K562 (cell line): ENCODE results near the gene SON. TPM values are rescaled to one million over a fixed set of nuclear protein-coding genes. Genes with fewer than 3 reads are reported as not detected.
"Not testable (repeated sequence)": the region's sequence is repeated elsewhere in the genome, so short reads cannot be mapped to it uniquely, and the experiment has no call there.

ENCODE experiments used
- ATAC-seq: fragments of 200-7000 bp; cut with Tn5 transposase; 3 replicates; pipeline ENCODE4 v1.9.1; 2020; ENCODE audit warnings: moderate library complexity
- BruUV-seq: library from RNA; stranded (reverse); fragments of 400-500 nt; replicated peaks from 2 replicates; lab custom pipeline; 2021; lab: Mats Ljungman, UMichigan
- CTCF ChIA-PET: fragments of 300-600 bp; formaldehyde crosslinking; extraction: SDS; loops from one replicate; lab custom pipeline; 2021; ENCODE audit warnings: low intra/inter-chr PET ratio; lab: Yijun Ruan, JAX
- POLR2A ChIA-PET: fragments of 300-600, 350-650 bp; sonication (Branson Sonifier 250); formaldehyde crosslinking; extraction: SDS; loops from one replicate; lab custom pipeline; 2021; ENCODE audit warnings: antibody characterized with exemption, inconsistent platforms; lab: Yijun Ruan, JAX
- DNase-seq, 4 experiments: peaks; one replicate each; pipeline versions ENCODE4 v3.0.0 to v3.0.0-alpha.2; 2011 to 2018; ENCODE audit warnings: low spot score in 3 of 4, mixed read lengths in 3 of 4; ENCODE audit errors: extremely low read depth in 1 of 4
- FAIRE-seq: peaks from 2 replicates; lab custom pipeline; 2011; peaks lifted over from hg19 to GRCh38; lab: Jason Lieb, UNC
- H2AFZ ChIP-seq: 2 replicates; pipeline ENCODE4 v1.6.0; 2011; ENCODE audit warnings: low read depth, low read length, control low read depth, inconsistent platforms
- H3K27ac ChIP-seq: fragments of 200-600 bp; 3 replicates; pipeline ENCODE4 v1.8.0; 2011; ENCODE audit warnings: low read depth, mild to moderate bottlenecking, control low read depth, inconsistent platforms, low read length, moderate library complexity, mixed read lengths; ENCODE audit errors: extremely low read depth
- H3K27me3 ChIP-seq, 2 experiments: fragments of 300-600 bp in 1 of 2; 2 replicates in 1 of 2; 3 replicates in 1 of 2; pipeline versions ENCODE4 v1.6.0 to v1.8.0; 2011; ENCODE audit warnings: inconsistent platforms in 2 of 2, low read length in 2 of 2, mild to moderate bottlenecking in 1 of 2, mixed read lengths in 1 of 2, moderate library complexity in 1 of 2; ENCODE audit not compliant: control insufficient read depth in 2 of 2, insufficient read depth in 2 of 2
- H3K36me3 ChIP-seq: fragments of 300-600 bp; 3 replicates; pipeline ENCODE4 v1.8.0; 2011; ENCODE audit warnings: mild to moderate bottlenecking, low read length, inconsistent platforms; ENCODE audit not compliant: control insufficient read depth, insufficient read depth
- H3K4me1 ChIP-seq, 2 experiments: fragments of 200-600 bp in 1 of 2; replicated peaks in 1 of 2; 2 replicates in 1 of 2; 3 replicates in 1 of 2; pipeline versions ENCODE4 v1.5.1 to v1.8.0; 2011; ENCODE audit warnings: inconsistent platforms in 2 of 2, low read length in 2 of 2, mild to moderate bottlenecking in 1 of 2, mixed read lengths in 1 of 2, moderate library complexity in 1 of 2; ENCODE audit not compliant: control insufficient read depth in 2 of 2, insufficient read depth in 2 of 2
- H3K4me2 ChIP-seq: 2 replicates; pipeline ENCODE4 v1.6.1; 2011; ENCODE audit warnings: low read length, control low read depth, inconsistent platforms, mixed read lengths; ENCODE audit not compliant: insufficient read depth
- H3K4me3 ChIP-seq: fragments of 200-600 bp; sonication (generic), shearing (Covaris generic); 2 replicates; pipeline ENCODE4 v1.5.1; 2016; ENCODE audit warnings: control low read depth, inconsistent platforms
- H3K79me2 ChIP-seq: fragments of 200-600 bp; 3 replicates; pipeline ENCODE4 v1.8.0; 2011; ENCODE audit warnings: low read length, inconsistent platforms; ENCODE audit not compliant: control insufficient read depth, insufficient read depth
- H3K9ac ChIP-seq, 2 experiments: 2 replicates each; pipeline versions ENCODE4 v1.6.0 to v1.6.1; 2011; ENCODE audit warnings: low read depth in 2 of 2, low read length in 2 of 2, control low read depth in 1 of 2, inconsistent platforms in 1 of 2, mild to moderate bottlenecking in 1 of 2, mixed read lengths in 1 of 2; ENCODE audit not compliant: insufficient read depth in 1 of 2
- H3K9me1 ChIP-seq: one replicate; pipeline ENCODE4 v1.6.0; 2011; ENCODE audit warnings: inconsistent platforms, mild to moderate bottlenecking, low read length, moderate library complexity; ENCODE audit not compliant: control insufficient read depth, insufficient read depth
- H3K9me3 ChIP-seq: replicated peaks from 2 replicates; pipeline ENCODE4 v1.5.1; 2011; ENCODE audit warnings: low read depth, low read length, inconsistent platforms; ENCODE audit not compliant: control insufficient read depth, insufficient read depth
- H4K20me1 ChIP-seq: replicated peaks from 2 replicates; pipeline ENCODE4 v1.6.1; 2011; ENCODE audit warnings: low read length, inconsistent platforms, mixed read lengths; ENCODE audit not compliant: control insufficient read depth, insufficient read depth
- ARID1B ChIP-seq: fragments of 450-650 bp; IDR thresholded peaks from 2 replicates; pipeline ENCODE4 v1.6.1; 2016; ENCODE audit warnings: antibody characterized with exemption, mild to moderate bottlenecking, inconsistent platforms
- CBFA2T2 ChIP-seq: fragments of 450-650 bp; conservative IDR thresholded peaks from 2 replicates; pipeline ENCODE4 v1.6.1; 2017; ENCODE audit warnings: mild to moderate bottlenecking
- CBFA2T3 ChIP-seq: fragments of 450-650 bp; IDR thresholded peaks from 2 replicates; pipeline ENCODE4 v1.6.1; 2017
- CEBPG ChIP-seq, 3 experiments: fragments of 200-800 bp in 1 of 3; sonication (Bioruptor generic) in 1 of 3; sonication (generic) in 1 of 3; formaldehyde crosslinking in 1 of 3; IDR thresholded peaks in 2 of 3; conservative IDR thresholded peaks in 1 of 3; 2 replicates each; pipeline versions ENCODE4 v1.6.1 to v1.8.0; 2016 to 2022; ENCODE audit warnings: missing compliant biosample characterization in 2 of 3, missing genetic modification characterization in 2 of 3, mild to moderate bottlenecking in 1 of 3, missing genetic modification reagents in 1 of 3
- DPF2 ChIP-seq: fragments of 450-650 bp; IDR thresholded peaks from 2 replicates; pipeline ENCODE4 v1.6.1; 2016
- GATA2 ChIP-seq: sonication (generic); formaldehyde crosslinking; IDR thresholded peaks from 2 replicates; pipeline ENCODE4 v1.4.0; 2020; ENCODE audit warnings: mild to moderate bottlenecking, missing genetic modification reagents
- KDM1A ChIP-seq, 2 experiments: fragments of 450-650 bp; IDR thresholded peaks; 2 replicates each; pipeline ENCODE4 v1.6.1; 2016; ENCODE audit warnings: mild to moderate bottlenecking in 2 of 2
- KLF16 ChIP-seq: IDR thresholded peaks from 2 replicates; pipeline ENCODE4 v1.6.1; 2016; ENCODE audit warnings: antibody characterized with exemption
- MTA2 ChIP-seq: fragments of 450-650 bp; IDR thresholded peaks from 2 replicates; pipeline ENCODE4 v1.6.1; 2016; ENCODE audit warnings: low read depth
- NCOR1 ChIP-seq: fragments of 450-650 bp; IDR thresholded peaks from 2 replicates; pipeline ENCODE4 v1.6.1; 2016; ENCODE audit warnings: mild to moderate bottlenecking, moderate library complexity
- SMARCA4 ChIP-seq: fragments of 450-650 bp; IDR thresholded peaks from 2 replicates; pipeline ENCODE4 v1.6.1; 2016
- SMARCE1 ChIP-seq: fragments of 450-650 bp; IDR thresholded peaks from 2 replicates; pipeline ENCODE4 v1.7.1; 2016; ENCODE audit warnings: mild to moderate bottlenecking
- TAL1 ChIP-seq: fragments of 450-650 bp; IDR thresholded peaks from 2 replicates; pipeline ENCODE4 v1.6.1; 2016; ENCODE audit warnings: mild to moderate bottlenecking
- TCF3 ChIP-seq: sonication (generic); formaldehyde crosslinking; IDR thresholded peaks from 2 replicates; pipeline ENCODE4 v1.4.0; 2020; ENCODE audit warnings: mild to moderate bottlenecking, missing genetic modification reagents
- TEAD1 ChIP-seq, 2 experiments: fragments of 450-650 bp in 1 of 2; sonication (generic) in 1 of 2; formaldehyde crosslinking; IDR thresholded peaks; 2 replicates each; pipeline versions ENCODE4 v1.4.0 to v1.8.0; 2020 to 2022; ENCODE audit warnings: mild to moderate bottlenecking in 2 of 2, missing genetic modification reagents in 1 of 2
- TEAD4 ChIP-seq, 2 experiments: sonication (generic) in 1 of 2; formaldehyde crosslinking in 1 of 2; IDR thresholded peaks; 2 replicates each; pipeline versions ENCODE4 v1.6.1 to v1.8.0; 2012 to 2022; ENCODE audit warnings: borderline replicate concordance in 1 of 2, inconsistent platforms in 1 of 2, low read length in 1 of 2, mild to moderate bottlenecking in 1 of 2, missing genetic modification reagents in 1 of 2
- TRIM24 ChIP-seq, 2 experiments: fragments of 450-650 bp; IDR thresholded peaks; 2 replicates each; pipeline ENCODE4 v1.6.1; 2016
- WGBS: fragments of 100-300 bp; shearing (Covaris generic); methylation state at CpG from one replicate; pipeline ENCODE4 v1.1.6; 2016; ENCODE audit warnings: low coverage, mixed read lengths; ENCODE audit not compliant: insufficient coverage; ENCODE audit errors: missing lambda C conversion rate; 5-methylcytosine and 5-hydroxymethylcytosine counted together
- in situ Hi-C: fragments of 300-500 bp; cut with MboI; formaldehyde crosslinking; loops from 4 replicates; pipeline ENCODE4 v1.15.0; 2018; ENCODE audit warnings: inconsistent platforms, mixed read lengths
- intact Hi-C: fragments of 100-400 bp; cut with micrococcal nuclease; formaldehyde crosslinking; loops from 2 replicates; pipeline ENCODE4 v1.14.2; 2022
- polyA plus RNA-seq, 8 experiments: library from polyadenylated mRNA; depleted of rRNA in 4 of 8; stranded (reverse) in 5 of 8; unstranded in 3 of 8; fragments of >200 nt; fragmentation: Nextera tagmentation in 2 of 8; fragmentation: Illumina TruSeq in 1 of 8; extraction: Ambion mirVana in 2 of 8; extraction: Trizol in 1 of 8; gene quantifications; 2 replicates each; pipeline versions ENCODE4 v1.2.1 to v1.2.3, GENCODE V29; 2011 to 2014; ENCODE audit warnings: inconsistent platforms in 1 of 8, missing spikeins in 1 of 8
- total RNA-seq, 7 experiments: library from RNA; depleted of rRNA in 6 of 7; stranded (reverse); fragments of >200 nt in 6 of 7; fragmentation: Illumina TruSeq in 2 of 7; extraction: Trizol in 2 of 7; gene quantifications; 2 replicates each; pipeline versions ENCODE4 v1.2.1 to v1.2.3, GENCODE V29; 2011 to 2021; ENCODE audit warnings: low replicate concordance in 1 of 7
- TF ChIP-seq, protein P1 (sequence below), 2 experiments: fragments of 250-450 bp in 1 of 2; fragments of 450-650 bp in 1 of 2; sonication (Bioruptor Pico) in 1 of 2; IDR thresholded peaks; 2 replicates each; pipeline versions ENCODE4 v1.6.1 to v1.8.0; 2016 to 2021; ENCODE audit warnings: mild to moderate bottlenecking in 2 of 2, moderate library complexity in 2 of 2, missing compliant biosample characterization in 1 of 2, missing genetic modification characterization in 1 of 2

Gene SON
- total and polyA plus RNA-seq, 9 of the 15 experiments (the other 6 are each of a cell fraction or from before 2014, with no cell fraction given), result 105 to 742 (median 187) TPM

DNA sequence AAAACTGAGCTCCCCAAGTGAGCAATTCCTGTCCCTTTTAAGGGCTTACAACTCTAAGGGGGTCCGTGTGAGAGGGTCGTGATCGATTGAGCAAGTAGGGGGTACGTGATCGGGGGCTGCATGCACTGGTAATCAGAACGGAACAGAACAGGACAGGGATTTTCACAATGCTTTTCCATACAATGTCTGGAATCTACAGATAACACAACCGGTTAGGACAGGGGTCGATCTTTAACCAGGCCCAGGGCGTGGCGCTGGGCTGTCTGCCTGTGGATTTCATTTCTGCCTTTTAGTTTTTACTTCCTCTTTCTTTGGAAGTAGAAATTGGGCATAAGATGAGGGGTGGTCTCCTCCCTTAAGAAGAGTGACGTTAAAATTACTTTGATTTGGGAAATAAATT, 74.7 kb downstream of the SON start:
- H3K27me3 ChIP-seq; H3K9ac ChIP-seq; H4K20me1 ChIP-seq; FAIRE-seq; BruUV-seq; H3K79me2 ChIP-seq; POLR2A ChIA-PET; H3K27ac ChIP-seq; intact Hi-C loops; H3K4me2 ChIP-seq; H3K4me3 ChIP-seq; H3K9me1 ChIP-seq; in situ Hi-C loops; H3K4me1 ChIP-seq; ATAC-seq; H3K9me3 ChIP-seq; CTCF ChIA-PET; H2AFZ ChIP-seq; TF ChIP-seq CEBPG (tag; conservative IDR thresholded peaks at IDR 0.05 in 1 of 2, IDR thresholded peaks at IDR 0.05 in 1 of 2); TEAD4 (CRISPR knock-in tag; IDR thresholded peaks at IDR 0.05; ENCODE audit: borderline replicate concordance): not testable (repeated sequence)
- 42% methylated on average over 11 of the region's 11 CpGs for WGBS
- peaks cover 31% of the 10 kb centered on the region for H3K36me3 ChIP-seq
- peak in 1 of 4 experiments; percentile 27 for DNase-seq
- TF ChIP-seq SMARCE1, result 0 out of 2 replicates have a peak, but pooled peaks have one; percentile 51
- peak; percentile 61 for TF ChIP-seq CBFA2T2
- TF ChIP-seq CBFA2T3, result peak; percentile 73
- TF ChIP-seq CEBPG (CRISPR knock-in tag; IDR thresholded peaks at IDR 0.05), result peak; percentile 17; the same call in 1 of the 2 replicates
- peak; percentile 72 for TF ChIP-seq MTA2
- TF ChIP-seq GATA2, result 0 out of 2 replicates have a peak, but pooled peaks have one; percentile 44
- peak; percentile 89 for TF ChIP-seq TCF3 (CRISPR knock-in tag)
- TF ChIP-seq NCOR1, result peak; percentile 54
- TF ChIP-seq KLF16, result peak; percentile 36; the same call in 1 of the 2 replicates
- peak; percentile 84 for TF ChIP-seq ARID1B
- 0 out of 2 replicates have a peak, but pooled peaks have one; percentile 29 for TF ChIP-seq SMARCA4
- 0 out of 4 replicates have a peak, but pooled peaks have one; percentile 17 to 18 for TF ChIP-seq KDM1A (IDR thresholded peaks at IDR 0.05)
- peak; percentile 32 for TF ChIP-seq DPF2
- peak; percentile 69 to 79; a peak in 3 of 4 replicates for TF ChIP-seq TRIM24 (IDR thresholded peaks at IDR 0.05)
- TF ChIP-seq TEAD1 (CRISPR knock-in tag; IDR thresholded peaks at IDR 0.05), result 0 out of 4 replicates have a peak, but pooled peaks of 1 of the 2 experiments have one; percentile 32
- TF ChIP-seq TEAD4 (IDR thresholded peaks at IDR 0.05; ENCODE audit: low read length), result peak; percentile 61; the same call in 1 of the 2 replicates
- TF ChIP-seq, protein P1, sequence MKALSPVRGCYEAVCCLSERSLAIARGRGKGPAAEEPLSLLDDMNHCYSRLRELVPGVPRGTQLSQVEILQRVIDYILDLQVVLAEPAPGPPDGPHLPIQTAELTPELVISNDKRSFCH (CRISPR knock-in tag; IDR thresholded peaks at IDR 0.05), result not testable (repeated sequence)
- TF ChIP-seq, protein P1 (tag; IDR thresholded peaks at IDR 0.05), result 0 out of 2 replicates have a peak, but pooled peaks have one; percentile 31
- peak; percentile 75 for TF ChIP-seq TAL1
